Mesendoderm (in vitro differentiated cells): Measurements from ENCODE around the gene SELENOK. TPM values are rescaled to one million over a fixed set of nuclear protein-coding genes. Genes with fewer than 3 reads are reported as not detected.

Experiments
- DNase-seq: peaks from one replicate; pipeline ENCODE4 v3.0.0; 2013
- H2AK5ac ChIP-seq: 2 replicates; pipeline ENCODE4 v1.6.1; 2013; ENCODE audit warnings: low read length, inconsistent platforms
- H2BK120ac ChIP-seq: 2 replicates; pipeline ENCODE4 v1.6.1; 2013; ENCODE audit warnings: low read depth, mild to moderate bottlenecking, low read length, moderate library complexity, mixed read lengths
- H2BK15ac ChIP-seq: replicated peaks from 2 replicates; pipeline ENCODE4 v1.6.1; 2013; ENCODE audit warnings: low read depth, mild to moderate bottlenecking, moderate library complexity
- H2BK5ac ChIP-seq: 2 replicates; pipeline ENCODE4 v1.6.1; 2013; ENCODE audit warnings: low read length, inconsistent platforms
- H3K18ac ChIP-seq: 2 replicates; pipeline ENCODE4 v1.6.1; 2013; ENCODE audit warnings: mild to moderate bottlenecking, low read length, mixed read lengths
- H3K23ac ChIP-seq: one replicate; pipeline ENCODE4 v1.6.1; 2013; ENCODE audit warnings: low read length
- H3K27ac ChIP-seq: 2 replicates; pipeline ENCODE4 v1.5.1; 2013; ENCODE audit warnings: low read depth, mild to moderate bottlenecking, inconsistent platforms, low read length, moderate library complexity
- H3K27me3 ChIP-seq: 2 replicates; pipeline ENCODE4 v1.6.1; 2013; ENCODE audit warnings: low read length, control low read depth, mild to moderate bottlenecking, inconsistent platforms; ENCODE audit not compliant: insufficient read depth, poor library complexity
- H3K36me3 ChIP-seq: 2 replicates; pipeline ENCODE4 v1.6.1; 2013; ENCODE audit warnings: low read length, inconsistent platforms; ENCODE audit not compliant: control insufficient read depth, insufficient read depth
- H3K4ac ChIP-seq: one replicate; pipeline ENCODE4 v1.6.1; 2013; ENCODE audit warnings: low read depth, mild to moderate bottlenecking, low read length, moderate library complexity
- H3K4me1 ChIP-seq: 2 replicates; pipeline ENCODE4 v1.6.1; 2013; ENCODE audit warnings: low read depth, low read length, inconsistent platforms; ENCODE audit not compliant: control insufficient read depth
- H3K4me2 ChIP-seq: 2 replicates; pipeline ENCODE4 v1.6.1; 2013; ENCODE audit warnings: low read length
- H3K4me3 ChIP-seq: 2 replicates; pipeline ENCODE4 v1.5.1; 2013; ENCODE audit warnings: mild to moderate bottlenecking, low read length
- H3K56ac ChIP-seq: one replicate; pipeline ENCODE4 v1.6.1; 2013; ENCODE audit warnings: low read length
- H3K79me1 ChIP-seq: 2 replicates; pipeline ENCODE4 v1.6.1; 2013; ENCODE audit warnings: low read length, inconsistent platforms
- H3K79me2 ChIP-seq: 2 replicates; pipeline ENCODE4 v1.6.1; 2013; ENCODE audit warnings: mild to moderate bottlenecking, low read length; ENCODE audit not compliant: control insufficient read depth, insufficient read depth
- H3K9ac ChIP-seq: 2 replicates; pipeline ENCODE4 v1.6.1; 2013; ENCODE audit warnings: low read length, inconsistent platforms
- H4K5ac ChIP-seq: one replicate; pipeline ENCODE4 v1.6.1; 2013; ENCODE audit warnings: low read length
- H4K8ac ChIP-seq: one replicate; pipeline ENCODE4 v1.6.1; 2013; ENCODE audit warnings: low read depth, mild to moderate bottlenecking, control low read depth, low read length, moderate library complexity
- WGBS: extraction: QIAGEN DNeasy Blood & Tissue Kit; methylation state at CpG from one replicate; pipeline ENCODE4 v1.1.7; 2013; ENCODE audit warnings: low lambda C conversion rate, missing lambda C conversion rate; ENCODE audit not compliant: insufficient coverage; ENCODE audit errors: extremely low coverage; 5-methylcytosine and 5-hydroxymethylcytosine counted together
- polyA plus RNA-seq, 2 experiments: library from polyadenylated mRNA; stranded (reverse); fragments of 200-250 nt; gene quantifications; one replicate each; pipeline ENCODE4 v1.2.3, GENCODE V29; 2013

SELENOK gene
- 52.9 TPM for polyA plus RNA-seq (2013, experiment 1 of 2)
- 52.7 TPM for polyA plus RNA-seq (2013, experiment 2 of 2)

GRCh38 chr3:53891497-53892285, at the start of gene SELENOK:
Gene SELENOK, minus strand, starts transcription at chr3:53891859.
- Histone ChIP-seq H3K9ac (peak within 1 kb of the TSS; percentile 86), H3K4me2 (peak within 1 kb of the TSS; percentile 77), H3K23ac (peak within 1 kb of the TSS; percentile 10), H3K4me1 (peaks cover 5% of the 10 kb centered on the region), H3K36me3 (no peaks in the 10 kb centered on the region), H3K27ac (no peak within 1 kb of the TSS), H2AK5ac (no peak within 1 kb of the TSS), H4K8ac (peak within 1 kb of the TSS; percentile 94), H3K18ac (no peak within 1 kb of the TSS), H2BK120ac (no peak within 1 kb of the TSS), H3K4me3 (peak within 1 kb of the TSS; percentile 90), H3K4ac (peak within 1 kb of the TSS; percentile 36), H3K56ac (peak within 1 kb of the TSS; percentile 93), H3K79me1 (peaks cover 13% of the 10 kb centered on the region), H2BK15ac (no peak within 1 kb of the TSS), H2BK5ac (no peak within 1 kb of the TSS), H3K79me2 (peaks cover 21% of the 10 kb centered on the region), H3K27me3 (no peaks in the 10 kb centered on the region), H4K5ac (peak within 1 kb of the TSS; percentile 88)
- peak; percentile 100 for DNase-seq
- WGBS = no CpG with 5 or more reads among the region's 73 CpGs

- Histone ChIP-seq H3K36me3 (no peaks in the 10 kb centered on the region), H3K79me1 (no peaks in the 10 kb centered on the region), H3K23ac (no peak overlapping the region), H3K4me3 (no peak overlapping the region), H3K27me3 (no peaks in the 10 kb centered on the region), H3K27ac (no peak overlapping the region), H3K79me2 (no peaks in the 10 kb centered on the region), H4K8ac (no peak overlapping the region), H3K4me1 (no peaks in the 10 kb centered on the region), H2AK5ac (no peak overlapping the region), H3K4me2 (no peak overlapping the region), H2BK120ac (no peak overlapping the region), H3K56ac (no peak overlapping the region), H3K9ac (no peak overlapping the region), H3K18ac (no peak overlapping the region), H2BK5ac (no peak overlapping the region), H3K4ac (no peak overlapping the region), H2BK15ac (no peak overlapping the region), H4K5ac (no peak overlapping the region)
- WGBS = no CpG with 5 or more reads among the region's 6 CpGs
- DNase-seq = no peak
Observed at GRCh38 chr3:53941184-53941583, 49.5 kb upstream of the SELENOK start.

- WGBS = no CpG with 5 or more reads among the region's 1 CpG
Observed at GRCh38 chr3:53940623-53941022, 49.0 kb upstream of the SELENOK start.

GRCh38 chr3:53939813-53940212, 48.2 kb upstream of the SELENOK start:
- Histone ChIP-seq H3K18ac (no peak overlapping the region), H3K36me3 (no peaks in the 10 kb centered on the region), H4K5ac (no peak overlapping the region), H3K56ac (no peak overlapping the region), H2AK5ac (no peak overlapping the region), H3K27me3 (no peaks in the 10 kb centered on the region), H3K9ac (no peak overlapping the region), H2BK5ac (no peak overlapping the region), H3K23ac (no peak overlapping the region), H3K4me3 (no peak overlapping the region), H2BK15ac (no peak overlapping the region), H3K79me1 (no peaks in the 10 kb centered on the region), H3K4me2 (no peak overlapping the region), H3K4me1 (no peaks in the 10 kb centered on the region), H3K79me2 (no peaks in the 10 kb centered on the region), H2BK120ac (no peak overlapping the region), H3K27ac (no peak overlapping the region), H4K8ac (no peak overlapping the region), H3K4ac (no peak overlapping the region)
- DNase-seq = no peak
- WGBS = no CpG with 5 or more reads among the region's 1 CpG

More at GRCh38 chr3:53940623-53941022, 49.0 kb upstream of the SELENOK start:
- no peak overlapping the region for H3K56ac ChIP-seq
- H2BK120ac ChIP-seq = no peak overlapping the region
- no peak overlapping the region for H3K4me3 ChIP-seq
- no peak overlapping the region for H2BK15ac ChIP-seq
- no peaks in the 10 kb centered on the region for H3K36me3 ChIP-seq
- no peaks in the 10 kb centered on the region for H3K79me1 ChIP-seq
- H3K4me2 ChIP-seq = no peak overlapping the region
- no peaks in the 10 kb centered on the region for H3K27me3 ChIP-seq
- H3K27ac ChIP-seq = no peak overlapping the region
- H3K23ac ChIP-seq = no peak overlapping the region
- no peak overlapping the region for H3K9ac ChIP-seq
- no peaks in the 10 kb centered on the region for H3K4me1 ChIP-seq
- DNase-seq = no peak
- no peak overlapping the region for H3K4ac ChIP-seq
- H3K79me2 ChIP-seq = no peaks in the 10 kb centered on the region
- H4K5ac ChIP-seq = no peak overlapping the region
- no peak overlapping the region for H4K8ac ChIP-seq
- H2BK5ac ChIP-seq = no peak overlapping the region
- no peak overlapping the region for H3K18ac ChIP-seq
- H2AK5ac ChIP-seq = no peak overlapping the region

- no peak overlapping the region for H2BK120ac ChIP-seq
- H3K4ac ChIP-seq = no peak overlapping the region
- no peak overlapping the region for H3K9ac ChIP-seq
- no peaks in the 10 kb centered on the region for H3K36me3 ChIP-seq
- no peaks in the 10 kb centered on the region for H3K79me2 ChIP-seq
- no peak overlapping the region for H3K23ac ChIP-seq
- H2AK5ac ChIP-seq = no peak overlapping the region
- peak; percentile 92 for DNase-seq
- no peaks in the 10 kb centered on the region for H3K79me1 ChIP-seq
- no peak overlapping the region for H3K18ac ChIP-seq
- no peak overlapping the region for H3K4me2 ChIP-seq
- no peak overlapping the region for H3K56ac ChIP-seq
- no peak overlapping the region for H3K4me3 ChIP-seq
- no peaks in the 10 kb centered on the region for H3K4me1 ChIP-seq
- H4K5ac ChIP-seq = no peak overlapping the region
- H3K27me3 ChIP-seq = no peaks in the 10 kb centered on the region
- no peak overlapping the region for H2BK15ac ChIP-seq
- no CpG with 5 or more reads among the region's 10 CpGs for WGBS
- no peak overlapping the region for H2BK5ac ChIP-seq
- no peak overlapping the region for H4K8ac ChIP-seq
- no peak overlapping the region for H3K27ac ChIP-seq
Observed at GRCh38 chr3:53939086-53939582, 47.5 kb upstream of the SELENOK start.
